Skeletal muscle tissue (tissue), 4 donors: ENCODE data around the gene KIAA0040. TPM values are rescaled to one million over a fixed set of nuclear protein-coding genes. Genes with fewer than 3 reads are reported as not detected.

Experiments used
- H3K27ac ChIP-seq: one replicate; pipeline ENCODE4 v1.7.0; 2013; ENCODE audit warnings: mild to moderate bottlenecking, low read depth, low read length, inconsistent platforms
- H3K27me3 ChIP-seq, 3 donors: one replicate each; pipeline ENCODE4 v1.7.0; 2013; ENCODE audit warnings: low read length in 3 of 3; ENCODE audit not compliant: control insufficient read depth in 3 of 3, insufficient read depth in 3 of 3
- H3K36me3 ChIP-seq, 3 donors: one replicate each; pipeline ENCODE4 v1.7.0; 2013; ENCODE audit warnings: low read length in 3 of 3; ENCODE audit not compliant: control insufficient read depth in 3 of 3, insufficient read depth in 3 of 3
- H3K4me1 ChIP-seq, 3 donors: one replicate each; pipeline ENCODE4 v1.7.0; 2013; ENCODE audit warnings: low read length in 3 of 3, mild to moderate bottlenecking in 3 of 3; ENCODE audit not compliant: control insufficient read depth in 3 of 3, insufficient read depth in 3 of 3
- H3K4me3 ChIP-seq, 3 donors: one replicate each; pipeline ENCODE4 v1.7.0; 2013; ENCODE audit warnings: low read length in 3 of 3
- H3K9ac ChIP-seq, 3 donors: one replicate each; pipeline ENCODE4 v1.7.0; 2013; ENCODE audit warnings: low read length in 3 of 3, mild to moderate bottlenecking in 3 of 3, moderate library complexity in 2 of 3, low read depth in 1 of 3
- H3K9me3 ChIP-seq, 3 donors: one replicate each; pipeline ENCODE4 v1.7.0; 2013; ENCODE audit warnings: low read length in 3 of 3; ENCODE audit not compliant: control insufficient read depth in 3 of 3
- total RNA-seq: library from RNA; depleted of rRNA; stranded (reverse); fragments of >200 nt; gene quantifications from one replicate; pipeline ENCODE4 v1.2.3, GENCODE V29; 2014
- donor health status: Osteomylitis.

KIAA0040 gene
- total RNA-seq, 1 donor from 2014 or later = 5.2 TPM

- peaks cover 10 to 18% (median 16%) of the 10 kb centered on the region in 3 donors for H3K36me3 ChIP-seq
- H3K9me3 ChIP-seq = no peaks in the 10 kb centered on the region
- H3K9ac ChIP-seq = no peak overlapping the region
- H3K27me3 ChIP-seq = no peaks in the 10 kb centered on the region
- H3K4me3 ChIP-seq = no peak overlapping the region
- no peak overlapping the region for H3K27ac ChIP-seq
- H3K4me1 ChIP-seq = peaks cover 3 to 7% (median 3%) of the 10 kb centered on the region in 3 donors
Observed at GRCh38 chr1:175174309-175175102, 18.1 kb downstream of the KIAA0040 start.

DNA sequence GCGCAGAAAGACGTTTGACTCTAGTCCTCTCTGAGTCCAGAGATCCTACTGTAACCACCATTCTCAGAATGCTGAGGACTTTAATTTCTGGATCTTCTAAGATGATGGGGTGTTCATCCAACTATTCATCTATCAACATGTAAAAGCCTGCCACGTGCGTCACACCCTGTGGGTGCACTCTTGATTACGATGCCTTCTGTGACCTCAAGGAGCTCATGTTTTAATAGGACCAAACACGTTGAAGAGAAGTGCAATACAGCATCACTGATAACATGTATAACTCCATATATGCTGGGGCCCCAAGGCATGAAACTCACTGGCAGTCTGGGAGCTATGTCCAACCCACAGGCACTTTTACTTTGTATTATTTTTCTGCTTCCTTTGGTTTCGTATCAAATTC lies 19.0 kb downstream of the KIAA0040 start:
- peaks cover 16 to 18% (median 16%) of the 10 kb centered on the region in 3 donors for H3K36me3 ChIP-seq
- H3K9ac ChIP-seq = no peak overlapping the region
- peaks cover 2 to 3% (median 2%) of the 10 kb centered on the region in 3 donors for H3K4me1 ChIP-seq
- H3K27ac ChIP-seq = no peak overlapping the region
- H3K27me3 ChIP-seq = no peaks in the 10 kb centered on the region
- no peak overlapping the region for H3K4me3 ChIP-seq
- H3K9me3 ChIP-seq = no peaks in the 10 kb centered on the region

GRCh38 chr1:175172503-175172902 lies 20.1 kb downstream of the KIAA0040 start:
- Histone ChIP-seq H3K9ac (no peak overlapping the region), H3K27ac (no peak overlapping the region), H3K27me3 (no peaks in the 10 kb centered on the region)

GRCh38 chr1:175171036-175171913 lies 21.3 kb downstream of the KIAA0040 start:
- Histone ChIP-seq H3K27me3 (no peaks in the 10 kb centered on the region), H3K36me3 (peaks cover 8 to 16% (median 12%) of the 10 kb centered on the region in 3 donors), H3K27ac (no peak overlapping the region), H3K4me3 (no peak overlapping the region), H3K9ac (no peak overlapping the region), H3K9me3 (no peaks in the 10 kb centered on the region), H3K4me1 (peaks cover 0 to 2% (median 0%) of the 10 kb centered on the region in 3 donors)

More at GRCh38 chr1:175172503-175172902, 20.1 kb downstream of the KIAA0040 start:
- Histone ChIP-seq H3K4me1 (peaks cover 0 to 2% (median 0%) of the 10 kb centered on the region in 3 donors), H3K9me3 (no peaks in the 10 kb centered on the region), H3K4me3 (no peak overlapping the region), H3K36me3 (peaks cover 14 to 16% (median 15%) of the 10 kb centered on the region in 3 donors)

DNA sequence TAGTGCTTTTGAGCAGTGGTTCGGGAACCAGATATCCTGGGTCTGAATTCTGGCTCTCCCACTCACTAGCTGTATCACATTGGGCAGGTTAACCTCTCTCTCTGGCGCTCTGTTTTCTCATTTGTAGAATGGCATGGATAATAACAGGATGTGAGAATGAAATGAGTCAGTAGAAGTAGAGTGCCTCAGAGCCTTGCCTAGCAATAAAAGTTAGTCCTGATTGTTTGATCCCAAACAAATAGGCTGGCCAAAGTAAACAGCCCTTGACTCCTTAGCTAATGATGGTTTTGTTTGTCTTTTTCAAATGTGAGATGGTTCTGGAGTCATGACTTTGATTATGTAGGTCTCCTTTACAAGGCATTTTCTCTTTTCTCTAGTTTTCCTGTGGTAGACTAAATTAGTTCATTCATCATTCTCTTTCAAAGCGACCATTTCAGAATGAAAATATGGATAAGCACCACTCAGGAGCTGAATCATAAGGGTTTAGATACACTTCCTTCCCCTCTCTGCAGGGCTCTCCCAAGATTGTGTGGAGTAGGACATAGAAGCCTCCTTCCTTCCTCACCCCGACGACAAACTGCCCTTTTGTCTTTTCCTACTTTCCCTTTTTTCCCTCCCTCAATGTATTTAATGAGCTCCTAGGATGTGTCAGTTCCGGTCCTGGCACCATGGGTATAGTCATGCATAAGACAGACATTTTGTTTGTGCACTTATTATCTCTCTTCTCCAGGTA lies 23.1 kb downstream of the KIAA0040 start:
- Histone ChIP-seq H3K9ac (no peak overlapping the region), H3K27me3 (no peaks in the 10 kb centered on the region)

GRCh38 chr1:175168782-175169181 lies 23.8 kb downstream of the KIAA0040 start:
- peak overlapping the region in 1 of 3 donors; percentile 9 for H3K9ac ChIP-seq
- H3K27ac ChIP-seq = no peak overlapping the region
- no peaks in the 10 kb centered on the region for H3K9me3 ChIP-seq
- no peak overlapping the region for H3K4me3 ChIP-seq
- no peaks in the 10 kb centered on the region for H3K27me3 ChIP-seq
- H3K4me1 ChIP-seq = peaks cover 0 to 2% (median 0%) of the 10 kb centered on the region in 3 donors
- peaks cover 19 to 25% (median 20%) of the 10 kb centered on the region in 3 donors for H3K36me3 ChIP-seq

More for the DNA sequence above, 23.1 kb downstream of the KIAA0040 start:
- Histone ChIP-seq H3K36me3 (peaks cover 17 to 29% (median 20%) of the 10 kb centered on the region in 3 donors), H3K4me1 (peaks cover 0 to 2% (median 0%) of the 10 kb centered on the region in 3 donors), H3K9me3 (no peaks in the 10 kb centered on the region), H3K27ac (no peak overlapping the region), H3K4me3 (no peak overlapping the region)

DNA sequence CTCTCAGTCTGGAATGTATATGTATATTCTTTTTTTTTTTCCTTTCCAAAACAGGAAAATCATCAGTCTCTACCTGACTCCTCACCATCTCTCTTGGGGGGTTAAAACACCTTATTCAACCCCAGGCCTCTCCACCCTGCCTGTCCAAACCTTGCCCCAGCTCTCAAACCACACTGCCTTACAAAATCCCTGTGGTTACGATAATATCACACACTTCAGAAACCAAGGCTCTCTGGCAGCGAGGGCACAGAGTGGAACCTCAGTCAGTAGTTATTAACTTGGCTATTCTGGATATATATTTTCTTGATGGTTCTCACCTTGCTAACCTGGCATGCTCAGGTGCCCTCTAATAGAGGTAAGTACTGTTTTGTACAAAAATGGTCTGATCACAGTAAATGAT lies 24.7 kb downstream of the KIAA0040 start:
- Histone ChIP-seq H3K4me1 (peaks cover 0 to 2% (median 0%) of the 10 kb centered on the region in 3 donors), H3K4me3 (no peak overlapping the region), H3K27ac (no peak overlapping the region), H3K27me3 (no peaks in the 10 kb centered on the region), H3K36me3 (peaks cover 22 to 25% (median 25%) of the 10 kb centered on the region in 3 donors), H3K9ac (no peak overlapping the region), H3K9me3 (no peaks in the 10 kb centered on the region)

GRCh38 chr1:175166746-175167145 lies 25.8 kb downstream of the KIAA0040 start:
- H3K9me3 ChIP-seq = no peaks in the 10 kb centered on the region
- H3K27ac ChIP-seq = no peak overlapping the region
- no peak overlapping the region for H3K9ac ChIP-seq
- H3K36me3 ChIP-seq = peaks cover 22 to 32% (median 31%) of the 10 kb centered on the region in 3 donors
- peaks cover 0 to 2% (median 0%) of the 10 kb centered on the region in 3 donors for H3K4me1 ChIP-seq
- no peak overlapping the region for H3K4me3 ChIP-seq
- no peaks in the 10 kb centered on the region for H3K27me3 ChIP-seq

DNA sequence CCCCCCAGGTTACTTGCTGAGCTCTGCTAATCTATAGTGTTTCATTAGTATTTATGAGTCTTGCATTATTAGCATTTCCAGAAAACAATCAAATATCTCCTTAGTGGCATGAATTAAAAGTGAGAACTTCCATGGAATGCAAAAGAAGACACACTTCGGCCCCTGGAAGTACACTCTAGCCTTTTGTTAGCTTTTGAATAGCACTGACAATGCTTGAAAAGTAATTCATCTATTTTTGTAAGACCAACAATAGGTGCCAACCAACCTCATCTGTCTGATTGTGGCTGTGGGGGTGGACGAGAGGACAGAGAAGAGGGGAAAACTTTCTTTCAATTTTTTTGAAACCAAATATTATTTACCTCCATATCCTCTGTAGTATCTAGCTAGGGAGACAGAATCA lies 27.8 kb downstream of the KIAA0040 start:
- H3K4me3 ChIP-seq = no peak overlapping the region
- H3K27ac ChIP-seq = no peak overlapping the region
- no peaks in the 10 kb centered on the region for H3K9me3 ChIP-seq
- H3K9ac ChIP-seq = no peak overlapping the region
- H3K36me3 ChIP-seq = peaks cover 36 to 49% (median 48%) of the 10 kb centered on the region in 3 donors
- H3K27me3 ChIP-seq = no peaks in the 10 kb centered on the region
- peaks cover 0 to under 1% (median 0%) of the 10 kb centered on the region in 3 donors for H3K4me1 ChIP-seq
